Measurements from ENCODE around the gene B3GAT3. TPM values are rescaled to one million over a fixed set of nuclear protein-coding genes. Genes with fewer than 3 reads are reported as not detected.

Gene B3GAT3
- total RNA-seq, 1 donor from 2014 or later: 48.9 TPM

GRCh38 chr11:62614275-62614674 lies 7.5 kb downstream of the B3GAT3 start:
- no peak overlapping the region for H3K4me3 Mint-ChIP-seq (ENCODE audit: low read depth)
- H3K4me1 Mint-ChIP-seq (ENCODE audit: low read depth): peaks cover 5% of the 10 kb centered on the region
- no peak for TF ChIP-seq CTCF (IDR thresholded peaks at IDR 0.05; ENCODE audit: unreplicated experiment)

GRCh38 chr11:62613291-62613778 lies 8.5 kb downstream of the B3GAT3 start:
- no peaks in the 10 kb centered on the region for H3K9me3 Mint-ChIP-seq (ENCODE audit: low read depth)
- no peak for DNase-seq (ENCODE audit: low spot score, unreplicated experiment)
- H3K27ac Mint-ChIP-seq: no peak overlapping the region
- H3K4me3 Mint-ChIP-seq (ENCODE audit: low read depth): no peak overlapping the region
- H3K36me3 Mint-ChIP-seq (ENCODE audit: insufficient read depth): peaks cover 2% of the 10 kb centered on the region
- TF ChIP-seq CTCF (IDR thresholded peaks at IDR 0.05; ENCODE audit: unreplicated experiment): no peak
- H3K4me1 Mint-ChIP-seq (ENCODE audit: low read depth): peaks cover 5% of the 10 kb centered on the region
- no peaks in the 10 kb centered on the region for H3K27me3 Mint-ChIP-seq

More at GRCh38 chr11:62614275-62614674, 7.5 kb downstream of the B3GAT3 start:
- Mint-ChIP-seq H3K9me3 (ENCODE audit: low read depth) (no peaks in the 10 kb centered on the region), H3K27me3 (no peaks in the 10 kb centered on the region), H3K36me3 (ENCODE audit: insufficient read depth) (no peaks in the 10 kb centered on the region), H3K27ac (peak overlapping the region; percentile 94)
- no peak for DNase-seq (ENCODE audit: low spot score, unreplicated experiment)

- Mint-ChIP-seq H3K36me3 (ENCODE audit: insufficient read depth) (peaks cover 2% of the 10 kb centered on the region), H3K9me3 (ENCODE audit: low read depth) (no peaks in the 10 kb centered on the region), H3K4me1 (ENCODE audit: low read depth) (peaks cover 5% of the 10 kb centered on the region), H3K4me3 (ENCODE audit: low read depth) (peak within 1 kb of the TSS; percentile 93), H3K27ac (peak within 1 kb of the TSS; percentile 95), H3K27me3 (no peaks in the 10 kb centered on the region)
- TF ChIP-seq CTCF (IDR thresholded peaks at IDR 0.05; ENCODE audit: unreplicated experiment): peak; percentile 99
- peak; percentile 77 for DNase-seq (ENCODE audit: low spot score, unreplicated experiment)
Measured at GRCh38 chr11:62612366-62613290, 9.2 kb downstream of the B3GAT3 start, which contains the start of the genes EML3 and ROM1. TSS of gene EML3 (minus strand) at chr11:62612775. CDS start at chr11:62612457, 318 bp downstream. TSS of gene ROM1 (plus strand) at chr11:62613257. CDS start at chr11:62613282, 25 bp downstream.

GRCh38 chr11:62611705-62612365 lies 10.0 kb downstream of the B3GAT3 start:
- Mint-ChIP-seq H3K27me3 (no peaks in the 10 kb centered on the region), H3K36me3 (ENCODE audit: insufficient read depth) (peaks cover 2% of the 10 kb centered on the region), H3K4me3 (ENCODE audit: low read depth) (peak overlapping the region; percentile 93), H3K27ac (peak overlapping the region; percentile 95), H3K9me3 (ENCODE audit: low read depth) (no peaks in the 10 kb centered on the region), H3K4me1 (ENCODE audit: low read depth) (peaks cover 6% of the 10 kb centered on the region)
- no peak for DNase-seq (ENCODE audit: low spot score, unreplicated experiment)
- no peak for TF ChIP-seq CTCF (IDR thresholded peaks at IDR 0.05; ENCODE audit: unreplicated experiment)
